ENCODE measurements around the gene APOB. TPM values are rescaled to one million over a fixed set of nuclear protein-coding genes. Genes with fewer than 3 reads are reported as not detected.

APOB gene
- total RNA-seq, 2 donors from 2014 or later, result 7.5 to 14.1 TPM

GRCh38 chr2:20953146-20953824 lies 90.6 kb downstream of the APOB start:
- no peaks in the 10 kb centered on the region for H3K36me3 Mint-ChIP-seq (ENCODE audit: low read depth)
- no peak overlapping the region for H3K27ac Mint-ChIP-seq
- no peaks in the 10 kb centered on the region for H3K4me1 ChIP-seq (ENCODE audit: control insufficient read depth, insufficient read depth, low read length)
- no peaks in the 10 kb centered on the region for H3K27me3 ChIP-seq (ENCODE audit: control insufficient read depth, insufficient read depth, low read length, poor library complexity, severe bottlenecking)
- WGBS, 2 experiments (ENCODE audit: insufficient coverage in 1 of 2, insufficient read length in 1 of 2), result 90 to 93% methylated on average over 9 to 10 of the region's 10 CpGs
- DNase-seq, result no peak
- H3K4me3 ChIP-seq (ENCODE audit: low read length), result no peak overlapping the region
- H3K9me3 ChIP-seq (ENCODE audit: control insufficient read depth, low read length), result no peaks in the 10 kb centered on the region
- TF ChIP-seq CTCF (conservative IDR thresholded peaks at IDR 0.05), result no peak
- no peaks in the 10 kb centered on the region for H3K9me3 Mint-ChIP-seq
- H3K36me3 ChIP-seq (ENCODE audit: control insufficient read depth, insufficient read depth, low read length), result no peaks in the 10 kb centered on the region
- peaks cover 3% of the 10 kb centered on the region for H3K27me3 Mint-ChIP-seq (ENCODE audit: insufficient read depth)
- no peaks in the 10 kb centered on the region for H3K4me1 Mint-ChIP-seq
- no peak overlapping the region for H3K27ac ChIP-seq (ENCODE audit: low read depth, low read length)
- H3K4me3 Mint-ChIP-seq, result no peak overlapping the region
- no peak overlapping the region for H3K9ac ChIP-seq (ENCODE audit: extremely low read depth, low read length, poor library complexity, severe bottlenecking)

Other genes with a start within 250 kb of the APOB start
- 10 to 100 TPM; 28.7 to 42.2 TPM for gene LDAH, start 221.0 kb downstream of the APOB start, total RNA-seq
- gene TDRD15, start 79.9 kb upstream of the APOB start, total RNA-seq, result under 1 TPM; 0.33 to 0.44 TPM

Data from endodermal cell (in vitro differentiated cells).